HG03103 (cell line): ENCODE data around the gene PKMYT1.
"Not testable (repeated sequence)": the region's sequence is repeated elsewhere in the genome, so short reads cannot be mapped to it uniquely, and the experiment has no call there.

Source experiments
- ATAC-seq: cut with Tn5 transposase; IDR thresholded peaks from one replicate; pipeline ENCODE4 v1.9.1; 2021; ENCODE audit warnings: low read depth; ENCODE audit not compliant: unreplicated experiment

The PKMYT1 gene

DNA sequence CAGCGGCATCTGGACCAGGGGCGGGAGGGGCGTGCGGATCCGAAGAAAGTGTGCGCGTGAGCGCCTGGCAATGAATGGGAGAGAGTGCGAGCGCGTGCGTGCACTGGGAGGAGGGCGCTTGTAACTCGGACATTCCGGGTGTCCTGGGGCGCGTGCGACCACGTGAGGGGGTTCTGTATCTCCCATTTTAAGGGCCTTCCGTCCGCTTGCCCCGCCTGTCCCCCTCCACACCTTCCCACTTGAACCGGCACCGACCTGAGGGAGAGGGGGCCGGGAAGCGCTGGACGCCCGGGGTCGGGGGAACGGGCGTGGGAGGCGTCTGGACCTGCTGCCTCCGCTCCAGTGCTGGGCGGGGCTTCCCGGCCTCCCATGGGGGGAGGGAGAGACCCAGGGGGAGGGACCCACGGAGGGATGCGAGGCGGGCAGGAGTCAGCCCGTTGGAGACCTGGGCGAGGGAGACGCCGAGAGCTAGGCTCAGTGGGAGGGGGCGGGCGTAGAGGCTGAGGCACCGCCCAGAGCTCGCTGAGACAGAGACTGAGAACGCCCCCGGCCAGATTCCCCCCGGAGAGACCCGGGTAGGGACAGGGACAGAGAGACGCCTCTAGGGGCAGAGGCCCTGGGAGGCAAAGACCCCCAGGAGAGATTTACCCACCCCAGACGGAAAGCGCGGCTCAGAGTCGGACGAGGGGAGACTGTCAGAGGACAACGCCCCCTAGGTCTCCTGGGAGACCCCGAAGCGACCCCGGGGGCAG is 16.3 kb downstream of the PKMYT1 start, which contains the start of gene KREMEN2:
KREMEN2 (plus strand) TSS at position 553 of the 752 bp plus-strand sequence. CDS start 246 bp downstream, outside the sequence.
- no peak for ATAC-seq

DNA sequence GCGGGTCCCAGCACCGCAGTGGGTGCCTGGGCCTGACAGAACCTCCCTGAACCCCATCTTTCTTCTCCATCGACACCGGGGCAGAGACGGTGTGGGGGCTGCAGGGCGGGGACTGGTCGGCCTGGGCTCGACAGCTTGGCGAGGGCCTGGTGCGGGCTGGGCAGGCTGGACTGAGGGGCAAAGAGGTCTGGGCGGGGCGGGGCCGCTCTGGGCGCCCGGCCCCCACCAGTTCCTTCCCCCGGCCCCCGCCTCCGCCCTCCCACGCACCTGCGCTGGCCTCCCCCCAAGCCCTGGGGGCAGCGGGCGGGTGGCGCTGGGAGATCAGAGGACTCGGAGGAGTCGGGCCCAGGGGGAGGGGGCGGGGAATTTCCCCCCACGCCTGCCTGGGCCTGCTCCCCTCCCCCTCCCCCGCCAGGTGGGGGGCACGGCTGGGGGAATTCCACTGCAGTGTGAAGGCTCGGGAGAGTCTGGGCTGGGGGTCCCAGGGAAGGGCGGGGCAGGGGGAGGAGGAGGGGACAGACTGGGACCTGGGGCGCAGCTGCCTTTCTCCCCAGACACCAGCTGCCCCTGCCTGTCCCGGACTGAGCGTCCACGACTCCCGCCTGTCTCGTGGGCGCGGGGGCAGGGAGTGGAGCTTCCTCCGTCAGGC is 17.0 kb downstream of the PKMYT1 start:
- ATAC-seq: no peak

DNA sequence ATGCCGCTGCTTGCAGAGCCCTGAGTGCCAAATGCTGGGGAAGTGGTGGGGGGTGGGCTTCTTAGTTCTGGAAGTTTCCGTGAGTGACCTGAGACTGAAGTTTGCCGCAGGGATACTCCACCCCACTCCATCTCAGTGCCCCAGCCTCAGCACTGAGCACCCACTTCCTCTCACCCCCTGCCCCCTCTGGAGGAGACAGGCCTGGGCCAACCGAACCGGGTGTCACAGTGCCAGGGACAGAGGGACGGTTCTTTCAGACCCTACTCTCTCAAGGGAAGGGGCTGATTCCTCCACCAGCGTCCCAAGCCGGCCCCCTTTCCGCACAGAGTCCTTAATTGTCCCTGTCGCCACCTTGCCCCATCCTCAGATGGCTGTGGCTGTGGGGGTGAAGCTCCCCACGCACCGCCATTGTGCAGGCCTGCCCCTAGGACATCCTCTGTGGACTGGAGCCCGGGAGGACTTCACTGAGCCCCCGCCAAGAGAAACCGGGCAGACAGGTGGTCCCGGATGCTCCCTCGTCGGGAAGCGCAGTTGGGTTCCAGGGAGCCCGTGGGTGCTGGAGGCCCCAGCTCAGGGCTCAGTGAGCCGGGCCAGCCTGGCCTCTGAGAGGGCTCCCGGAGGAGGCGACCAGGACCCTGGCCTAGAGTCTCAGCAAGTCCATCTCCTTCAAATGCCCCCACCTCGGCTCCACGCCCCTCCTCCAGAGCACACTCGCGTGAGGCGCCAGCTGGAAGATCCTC is 17.7 kb downstream of the PKMYT1 start:
- no peak for ATAC-seq

DNA sequence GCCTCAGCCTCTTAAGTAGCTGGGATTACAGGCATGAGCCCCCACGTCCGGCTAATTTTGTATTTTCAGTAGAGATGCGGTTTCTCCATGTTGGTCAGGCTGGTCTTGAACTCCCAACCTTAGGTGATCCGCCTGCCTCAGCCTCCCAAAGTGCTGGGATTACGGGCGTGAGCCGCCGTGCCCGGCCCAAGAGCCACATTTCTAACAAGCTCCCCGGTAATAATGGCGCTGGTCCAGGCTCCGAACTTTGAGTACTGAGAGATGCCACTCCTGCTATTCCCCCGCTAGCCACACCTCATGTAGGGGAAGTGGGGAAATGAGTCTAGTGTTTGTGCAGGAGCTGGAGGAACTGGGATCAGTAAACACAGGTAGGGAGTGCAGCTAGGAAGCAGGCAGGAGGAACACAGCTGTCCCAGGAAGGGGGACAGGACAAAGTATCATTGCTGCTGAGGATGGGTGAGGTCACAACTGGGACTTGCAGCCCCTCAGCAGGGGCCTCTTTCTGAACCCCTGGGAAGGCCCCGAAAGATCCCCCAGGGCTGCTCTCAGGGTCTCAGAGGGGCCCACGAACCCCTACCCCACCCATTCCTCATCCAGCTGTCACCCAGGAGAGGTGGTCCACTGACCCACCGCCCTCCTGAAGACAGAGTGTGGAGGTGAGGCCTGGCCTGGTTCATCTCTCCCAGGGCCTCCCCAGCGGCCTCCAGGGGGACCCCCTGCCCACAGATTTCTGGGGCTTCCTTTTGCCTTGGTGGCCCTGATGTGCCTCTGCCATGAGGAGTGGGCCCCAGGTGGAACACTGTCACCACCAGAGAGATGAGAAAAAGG is 19.8 kb downstream of the PKMYT1 start:
- no peak for ATAC-seq

DNA sequence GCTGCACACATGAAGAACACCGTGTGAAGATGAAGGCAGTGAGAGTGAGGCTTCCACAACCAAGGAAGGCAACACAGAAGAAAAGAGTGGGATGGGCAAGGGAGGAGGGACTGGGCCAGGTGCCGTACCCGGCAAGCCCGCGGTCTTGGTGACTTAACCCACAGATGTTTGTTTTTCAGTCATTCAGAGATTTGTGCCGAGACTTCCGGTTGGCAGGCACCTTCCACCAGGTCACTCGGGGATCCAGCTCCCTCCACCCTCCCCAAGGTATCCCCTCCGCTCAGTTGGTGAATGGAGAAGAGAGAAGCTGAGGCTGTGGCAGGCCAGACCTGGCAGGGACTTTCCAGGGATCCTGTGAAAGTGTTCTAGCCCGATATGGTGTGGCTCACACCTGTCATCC is 21.0 kb downstream of the PKMYT1 start:
- ATAC-seq: no peak

DNA sequence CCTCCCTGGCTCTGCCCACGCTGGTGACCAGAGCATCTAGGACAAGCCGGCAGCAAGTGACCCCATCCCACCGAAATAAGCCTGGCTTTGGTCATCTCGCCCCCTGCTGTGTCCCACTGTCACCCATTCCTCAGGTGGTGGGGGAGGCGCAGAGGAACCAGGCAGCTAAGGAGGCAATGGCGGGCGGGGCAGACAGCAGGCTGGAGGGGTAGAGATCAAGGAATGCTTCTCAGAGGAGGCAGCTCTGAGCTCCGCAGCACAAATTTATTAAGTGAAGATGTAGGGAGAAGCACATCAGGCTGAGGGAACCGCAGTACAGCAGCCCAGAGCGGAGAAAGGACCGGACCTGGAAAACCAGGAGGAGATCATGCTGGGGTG is 23.7 kb downstream of the PKMYT1 start:
- no peak for ATAC-seq

DNA sequence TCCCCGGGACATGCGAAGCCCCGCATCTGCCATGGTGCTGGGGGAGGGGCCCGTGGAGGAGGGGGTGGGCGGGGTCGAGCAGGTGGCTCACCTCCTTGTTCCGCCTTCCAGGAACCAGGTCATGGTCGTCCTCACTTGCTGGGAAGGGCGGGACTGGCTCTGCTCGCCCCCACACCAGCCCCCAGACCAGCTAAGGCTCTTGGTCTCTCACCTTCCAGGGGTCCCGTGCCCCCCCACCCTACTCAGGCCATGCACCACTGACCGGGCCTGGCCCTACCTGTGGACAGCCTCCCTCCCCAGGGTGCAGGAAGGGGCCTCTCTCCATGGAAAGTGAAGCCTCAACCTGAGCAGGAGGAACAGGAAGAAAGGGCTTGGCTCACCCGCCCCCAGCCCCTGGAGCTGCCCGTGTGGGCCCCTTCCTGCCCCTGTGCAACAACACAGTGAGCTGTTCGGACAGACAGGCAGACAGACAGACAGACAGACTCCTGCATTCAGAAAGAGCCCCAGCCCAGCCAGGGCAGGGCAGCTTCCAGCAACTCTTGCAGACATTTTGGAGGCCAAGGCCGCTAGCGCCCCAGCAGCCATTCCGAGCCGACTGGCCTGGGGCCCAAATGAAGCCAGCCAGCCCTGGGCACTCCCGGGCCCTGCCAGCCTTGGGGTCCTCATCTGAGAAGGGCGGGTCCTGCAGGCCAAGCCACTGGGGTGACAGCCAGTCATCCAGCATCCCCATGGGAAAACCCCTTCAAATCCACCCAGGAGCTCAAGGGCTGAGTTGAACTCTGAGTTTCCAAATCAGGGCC is 24.3 kb downstream of the PKMYT1 start:
- no peak for ATAC-seq

DNA sequence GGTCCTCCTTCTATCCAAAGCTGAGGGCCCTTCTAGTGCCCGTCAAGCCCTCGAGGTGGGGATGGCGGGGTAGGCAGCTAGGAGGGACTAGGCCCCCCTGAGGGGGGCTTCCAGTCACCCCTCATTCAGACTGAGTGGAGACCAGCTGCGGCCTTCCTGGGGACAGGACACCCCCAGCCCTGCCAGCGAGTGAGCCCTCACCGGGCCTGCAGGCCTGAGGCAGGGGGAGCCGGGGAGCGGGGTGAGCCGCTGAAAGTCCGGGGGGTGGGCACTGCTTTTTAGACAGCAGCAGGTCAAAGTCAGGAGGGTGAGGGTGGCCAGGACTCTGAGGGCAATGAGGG is 24.8 kb downstream of the PKMYT1 start:
- no peak for ATAC-seq

DNA sequence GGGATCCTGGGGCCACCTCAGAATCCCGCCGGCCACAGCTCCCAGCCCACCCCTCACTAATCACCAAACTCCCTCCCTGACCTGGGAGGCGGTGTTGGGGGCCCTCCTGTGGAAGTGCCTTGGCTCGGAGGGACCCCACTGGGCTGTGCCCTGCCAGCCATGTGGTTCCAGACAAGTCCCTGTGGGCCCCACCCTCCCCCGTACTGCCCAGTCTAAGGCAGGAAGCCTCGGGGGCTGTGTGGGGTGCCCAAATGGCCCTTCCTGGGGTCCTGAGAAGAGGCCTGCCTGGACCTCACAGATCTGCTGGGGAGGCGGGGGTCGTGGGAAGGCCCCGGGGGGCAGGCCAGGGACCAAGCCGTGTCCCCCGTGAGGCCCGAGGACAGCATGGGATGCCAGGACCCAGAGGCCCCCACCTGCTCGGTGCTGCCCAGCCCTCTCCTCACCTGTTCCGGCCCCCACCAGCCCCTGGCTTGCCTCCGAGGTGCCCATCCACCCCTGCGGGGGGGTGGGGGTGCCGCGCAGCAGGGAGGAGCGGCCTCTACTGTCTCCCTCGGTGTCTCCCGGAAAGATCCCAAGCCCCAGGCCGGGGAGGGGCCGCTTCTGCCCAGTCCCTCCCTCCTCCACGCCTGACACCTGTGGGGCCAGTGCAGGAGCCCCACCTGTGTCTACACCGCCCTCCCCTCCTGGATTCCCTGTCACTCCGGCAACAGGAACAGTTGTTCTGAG is 25.4 kb downstream of the PKMYT1 start:
- no peak for ATAC-seq

DNA sequence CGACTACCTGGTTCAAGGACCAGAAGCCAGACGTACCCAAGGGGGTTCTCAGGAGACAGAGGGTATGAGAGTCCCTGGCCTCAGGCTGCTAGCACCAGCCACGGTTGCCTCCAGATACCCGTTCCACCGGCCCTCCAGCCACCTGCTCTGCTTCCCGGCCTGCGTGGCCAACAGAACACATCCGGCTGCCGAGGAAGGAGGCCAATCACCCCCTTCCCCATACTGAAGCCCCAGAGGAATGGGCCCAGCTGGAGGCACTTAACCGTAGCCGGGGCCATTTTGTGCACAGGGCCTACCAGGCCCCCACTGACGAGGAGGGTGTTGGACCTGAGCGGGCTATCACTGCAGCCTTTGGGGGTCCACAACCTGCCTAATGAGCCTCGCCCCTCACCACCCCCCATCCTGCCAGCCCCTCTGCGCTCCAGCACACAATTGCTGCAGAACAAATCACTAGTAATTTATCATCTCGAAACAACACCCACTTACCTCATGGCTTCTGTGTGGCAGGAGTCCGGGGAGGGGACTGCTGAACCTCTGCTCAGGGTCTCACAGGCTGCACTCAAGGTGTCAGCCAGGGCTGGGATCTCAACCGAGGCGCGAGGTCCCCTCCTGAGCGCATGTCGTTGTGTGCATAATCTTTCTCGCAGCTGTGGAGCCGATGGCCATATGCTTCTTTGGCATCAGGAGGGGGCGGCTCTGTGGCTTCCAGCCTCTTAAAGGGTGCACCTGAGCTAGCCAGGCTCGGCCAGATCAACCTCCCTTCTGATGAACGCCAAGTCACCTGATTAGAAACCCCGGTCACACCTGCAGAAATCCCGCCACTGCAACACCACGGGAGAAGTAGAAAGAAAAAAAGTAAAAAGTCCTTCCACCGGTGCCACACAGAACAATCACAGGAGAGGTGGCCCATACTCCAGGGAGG is 26.3 kb downstream of the PKMYT1 start:
- no peak for ATAC-seq

DNA sequence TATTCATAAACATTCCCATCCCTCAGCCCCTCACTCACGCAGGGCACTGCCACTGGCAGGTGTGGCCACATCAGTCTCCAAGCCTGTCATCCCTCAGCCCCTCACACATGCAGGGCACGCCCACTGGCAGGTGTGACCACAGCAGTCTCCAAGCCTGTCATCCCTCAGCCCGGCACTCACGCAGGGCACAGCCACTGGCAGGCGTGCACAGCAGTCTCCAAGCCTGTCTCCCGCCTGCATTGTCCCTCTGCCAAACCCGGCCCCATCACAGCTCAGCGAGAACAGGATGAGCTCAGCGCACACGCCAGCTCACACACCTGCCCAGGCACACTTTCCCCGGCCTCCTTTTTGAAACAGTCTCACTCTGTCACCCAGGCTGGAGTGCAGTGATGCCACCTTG is 27.6 kb downstream of the PKMYT1 start:
- ATAC-seq: no peak

DNA sequence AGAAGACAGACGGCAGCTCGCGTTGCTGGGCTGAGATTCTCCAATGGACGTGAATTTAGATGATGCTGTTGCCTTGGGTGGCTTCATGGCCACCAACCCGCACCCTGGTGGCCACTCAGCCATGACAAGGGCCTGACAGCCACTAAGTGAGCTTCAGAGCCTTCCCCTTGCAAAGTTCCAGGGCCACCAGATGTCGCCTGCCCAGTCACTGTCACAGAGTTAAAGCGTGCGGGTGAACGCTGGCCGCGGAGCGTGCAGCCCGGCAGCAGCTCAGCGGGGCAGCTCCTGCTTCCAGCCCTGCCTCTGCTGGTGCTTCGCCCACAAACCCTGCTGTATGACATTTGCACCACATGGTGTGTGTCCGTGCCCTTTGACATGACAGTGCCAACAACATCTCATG is 29.5 kb downstream of the PKMYT1 start:
- no peak for ATAC-seq

DNA sequence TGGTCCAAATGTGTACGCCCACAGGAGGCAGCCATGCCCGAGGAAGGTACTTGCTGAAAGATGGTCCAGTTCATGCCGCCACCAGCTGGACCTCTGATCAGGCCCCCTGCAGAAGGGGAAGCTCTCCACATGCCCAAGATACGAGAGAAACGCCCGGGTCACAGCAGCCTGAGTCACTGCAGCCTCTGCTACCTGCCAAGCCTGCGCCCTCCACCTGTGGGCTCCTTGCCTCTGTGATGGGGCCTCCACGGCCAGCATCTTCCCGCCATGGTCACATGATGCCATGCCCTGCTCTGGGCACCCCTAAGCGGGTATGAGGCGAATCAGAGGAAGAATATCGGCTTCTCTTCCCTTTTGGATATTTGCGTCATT is 29.9 kb downstream of the PKMYT1 start:
- ATAC-seq: no peak

DNA sequence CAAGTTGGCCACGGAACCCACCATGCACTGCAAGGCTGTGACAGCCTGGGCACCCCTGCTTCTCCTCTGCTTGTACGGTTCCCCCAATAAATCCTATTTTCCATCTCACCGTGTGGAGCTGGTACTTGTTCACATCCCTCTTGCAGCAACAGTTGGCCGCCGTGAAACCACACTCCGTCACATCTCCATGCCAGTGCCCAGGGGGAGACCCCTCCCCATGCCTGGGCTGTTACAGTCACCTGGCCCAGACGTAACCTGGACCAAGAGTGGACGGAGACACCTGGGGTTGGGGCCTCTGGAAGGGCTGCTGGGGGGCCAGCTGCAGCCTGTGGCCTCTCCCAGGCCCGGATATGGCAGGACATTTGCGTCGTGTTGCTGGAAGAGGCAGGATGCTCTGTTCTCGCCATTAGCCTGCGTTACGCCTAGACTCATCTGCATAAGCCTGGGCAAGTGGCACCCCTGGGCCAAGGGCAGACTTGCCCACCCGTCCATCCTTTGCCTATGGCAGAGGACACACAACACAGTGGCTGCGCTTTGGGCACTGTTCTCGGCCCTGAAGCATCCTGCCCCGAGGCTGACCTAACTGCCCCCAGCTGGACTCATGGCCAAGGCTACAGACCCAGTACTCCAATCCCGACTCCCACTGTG is 30.4 kb downstream of the PKMYT1 start:
- no peak for ATAC-seq

DNA sequence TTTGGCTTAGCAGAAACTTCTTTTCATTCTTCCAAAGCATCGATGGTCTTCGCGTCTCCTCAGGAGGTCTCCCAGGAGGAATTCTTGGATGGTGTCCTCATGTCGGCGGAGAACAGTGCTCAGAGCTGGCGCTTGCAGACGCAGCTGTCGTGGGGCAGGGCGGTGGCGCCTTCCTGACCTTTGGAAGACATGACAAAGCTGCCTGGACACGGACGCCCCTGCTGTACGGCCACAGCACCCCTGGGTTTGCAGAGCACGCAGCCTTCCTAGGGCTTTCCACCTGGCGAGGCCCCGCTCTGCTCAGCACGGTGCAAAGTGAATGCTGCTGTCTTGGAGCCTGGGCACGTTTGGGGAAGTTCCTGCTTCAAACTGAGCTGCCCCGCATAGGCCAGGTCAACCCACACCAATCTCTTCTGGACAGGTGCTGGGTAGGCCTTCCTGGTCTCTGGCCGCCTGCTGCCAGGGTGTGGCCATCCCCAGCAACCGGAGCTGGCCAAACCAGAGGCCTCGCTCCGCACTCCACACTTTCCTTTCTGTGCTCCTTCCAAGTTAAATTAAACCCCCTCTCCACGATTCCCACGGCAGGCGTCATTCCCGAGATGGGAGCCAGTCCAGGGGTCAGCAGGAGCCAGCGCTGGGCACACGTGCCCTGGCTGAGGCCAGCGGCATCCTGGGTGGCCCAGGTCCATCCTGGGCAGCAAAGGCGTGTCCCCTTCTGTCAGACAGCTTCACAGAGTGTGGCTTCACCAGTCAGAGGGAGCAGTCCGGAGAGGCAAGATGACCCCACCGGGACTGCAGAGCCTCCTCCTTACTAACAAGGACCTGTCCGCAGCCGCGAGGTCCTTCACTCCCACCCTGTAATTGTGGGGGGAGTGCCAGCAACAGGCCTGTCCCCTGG is 31.2 kb downstream of the PKMYT1 start:
- ATAC-seq: no peak

DNA sequence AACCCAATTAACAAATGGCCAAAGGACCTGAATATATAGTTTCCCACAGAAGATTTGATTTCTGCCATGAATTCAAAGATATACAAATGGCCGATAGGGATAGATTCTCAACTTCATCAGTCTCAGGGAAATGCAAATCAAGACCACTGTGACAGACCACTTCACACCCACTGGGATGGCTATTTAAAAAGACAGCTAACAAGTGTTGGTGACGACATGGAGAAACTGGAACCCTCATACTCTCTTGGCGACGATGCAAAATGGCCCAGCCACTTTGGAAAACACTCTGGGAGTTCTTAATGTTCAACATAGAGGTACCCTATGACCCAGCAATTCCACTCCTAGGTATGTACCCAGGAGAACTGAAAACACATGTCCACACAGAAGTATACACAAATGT is 33.6 kb downstream of the PKMYT1 start:
- ATAC-seq: no peak

DNA sequence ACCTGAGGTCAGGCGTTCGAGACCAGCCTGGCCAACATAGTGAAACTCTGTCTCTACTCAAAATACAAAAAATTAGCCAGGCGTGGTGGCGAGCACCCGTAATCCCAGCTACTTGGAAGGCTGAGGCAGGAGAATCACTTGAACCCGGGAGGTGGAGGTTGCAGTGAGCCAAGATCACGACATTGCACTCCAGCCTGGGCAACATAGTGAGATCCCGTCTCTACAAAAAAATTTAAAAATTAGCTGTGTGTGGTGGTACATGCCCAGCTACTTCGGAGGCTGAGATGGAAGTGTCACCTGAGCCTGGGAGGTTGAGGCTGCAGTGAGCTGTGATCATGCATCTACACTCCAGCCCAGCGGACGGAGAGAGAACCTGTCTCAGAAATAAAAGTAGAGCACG is 36.5 kb downstream of the PKMYT1 start:
- not testable (repeated sequence) for ATAC-seq
